Activated CD8-positive, alpha-beta memory T cell treated with anti-CD3 and anti-CD28 coated beads, Interleukin-2, amount 50 U/mL, for 24 hours (primary cell): ENCODE results near the gene BLNK.

Experiments used
- DNase-seq: peaks from one replicate; pipeline ENCODE4 v3.0.0-alpha.2; 2020; ENCODE audit errors: extremely low read depth

Gene BLNK

GRCh38 chr10:96261930-96262329 is 9.4 kb downstream of the BLNK start:
- DNase-seq, result no peak

GRCh38 chr10:96261132-96261531 is 10.2 kb downstream of the BLNK start:
- no peak for DNase-seq

- DNase-seq, result no peak
Observed at GRCh38 chr10:96260014-96260413, 11.4 kb downstream of the BLNK start.

DNA sequence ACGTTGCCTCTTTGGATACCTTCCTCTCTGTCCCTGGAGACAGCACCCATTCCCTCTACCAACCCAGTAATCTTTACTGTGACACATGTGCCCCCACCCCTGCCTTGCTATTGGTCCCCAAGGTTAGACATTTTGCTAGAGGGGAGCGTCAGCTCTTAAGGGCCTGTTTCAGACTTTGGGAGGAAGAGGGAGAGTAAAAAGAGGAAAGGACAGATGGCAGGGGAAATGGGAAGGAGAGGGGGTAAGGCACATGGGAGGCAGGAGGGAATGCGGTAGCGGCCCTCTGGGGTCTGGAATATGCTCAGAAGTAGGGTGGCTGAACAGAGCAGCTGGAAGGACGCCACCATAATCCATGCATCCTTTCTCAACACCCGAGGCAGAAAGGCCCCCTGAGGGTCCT is 12.2 kb downstream of the BLNK start:
- no peak for DNase-seq

GRCh38 chr10:96257944-96258343 is 13.4 kb downstream of the BLNK start:
- no peak for DNase-seq

DNA sequence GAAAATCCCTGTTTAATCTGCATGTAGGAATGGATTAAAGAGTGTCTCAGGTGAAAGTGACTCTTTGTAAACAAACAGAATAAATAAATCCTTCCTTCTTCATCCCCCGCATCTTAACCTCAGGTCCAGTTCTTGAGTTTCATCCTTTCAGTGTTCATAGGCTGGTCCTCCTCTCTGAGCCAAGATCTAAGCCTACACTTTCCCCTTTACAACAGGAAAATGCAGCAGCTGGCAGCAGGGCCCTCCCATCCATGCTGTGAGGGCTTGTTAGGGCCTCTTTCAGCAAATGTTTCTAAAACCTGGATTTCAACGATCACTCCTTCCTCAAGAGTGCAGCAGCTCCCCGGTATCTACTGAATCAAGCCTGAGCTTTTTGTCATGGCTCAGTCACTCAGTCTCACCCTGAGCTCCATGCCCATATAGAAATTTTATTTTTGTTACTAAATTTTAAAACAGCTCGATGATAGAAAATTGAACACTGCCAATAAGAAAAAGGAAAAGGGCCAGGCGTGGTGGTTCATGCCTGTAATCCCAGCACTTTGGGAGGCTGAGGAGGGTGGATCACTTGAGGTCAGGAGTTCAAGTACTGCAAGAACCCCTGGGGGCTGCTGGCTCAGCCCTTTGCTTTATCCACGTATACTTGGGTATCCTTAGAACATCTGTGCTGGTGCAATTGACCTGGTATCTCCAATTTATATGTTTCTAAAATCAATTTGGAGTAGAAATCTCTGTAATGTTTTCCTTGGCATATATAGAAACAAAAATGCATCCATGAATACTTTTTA is 15.6 kb downstream of the BLNK start:
- DNase-seq, result no peak

DNA sequence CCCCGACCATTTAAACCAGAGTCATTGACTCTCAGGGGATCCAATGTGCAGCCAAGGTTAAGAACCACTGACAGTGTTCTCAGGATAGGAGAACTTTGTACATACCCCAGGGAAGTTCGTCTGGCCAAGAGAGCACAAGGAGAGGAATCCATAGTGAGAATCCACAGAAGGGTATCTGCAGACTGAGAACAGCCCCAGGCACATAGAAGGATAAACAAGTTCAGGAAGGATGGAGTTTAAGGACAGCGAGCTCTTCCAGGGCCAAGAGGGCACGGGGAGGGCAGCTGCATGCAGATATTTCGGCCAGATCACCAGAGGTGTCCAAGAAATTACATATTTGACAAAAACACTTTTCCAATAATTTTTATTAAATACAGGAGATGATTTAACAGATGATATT is 16.4 kb downstream of the BLNK start:
- no peak for DNase-seq

GRCh38 chr10:96252730-96253129 is 18.6 kb downstream of the BLNK start:
- no peak for DNase-seq

- DNase-seq, result no peak
Observed at GRCh38 chr10:96250349-96250748, 21.0 kb downstream of the BLNK start.

- no peak for DNase-seq
Observed at GRCh38 chr10:96249264-96249663, 22.1 kb downstream of the BLNK start.

GRCh38 chr10:96244354-96244753 is 27.0 kb downstream of the BLNK start:
- no peak for DNase-seq

- no peak for DNase-seq
Observed at GRCh38 chr10:96243296-96243695, 28.1 kb downstream of the BLNK start.

DNA sequence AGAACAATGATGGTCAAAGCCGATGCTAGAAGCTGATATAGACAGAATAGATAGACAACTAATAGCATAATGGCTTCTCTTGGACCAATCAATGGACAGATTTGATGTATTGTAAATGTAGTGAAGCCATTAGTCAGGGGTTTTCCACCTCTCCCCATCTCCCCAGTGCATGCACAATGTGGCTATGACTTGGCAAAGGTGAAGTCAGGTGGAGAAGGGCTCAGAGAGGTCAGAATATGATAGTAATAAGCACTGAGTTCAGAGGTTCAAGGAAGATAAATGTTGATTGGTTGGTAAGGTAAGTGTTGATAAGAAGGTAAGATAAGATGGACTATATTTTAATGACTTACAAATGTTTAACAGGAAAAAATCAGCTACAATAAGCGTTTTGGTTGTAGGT is 28.5 kb downstream of the BLNK start:
- no peak for DNase-seq

GRCh38 chr10:96238646-96239623 is 32.4 kb downstream of the BLNK start:
- DNase-seq, result no peak

DNA sequence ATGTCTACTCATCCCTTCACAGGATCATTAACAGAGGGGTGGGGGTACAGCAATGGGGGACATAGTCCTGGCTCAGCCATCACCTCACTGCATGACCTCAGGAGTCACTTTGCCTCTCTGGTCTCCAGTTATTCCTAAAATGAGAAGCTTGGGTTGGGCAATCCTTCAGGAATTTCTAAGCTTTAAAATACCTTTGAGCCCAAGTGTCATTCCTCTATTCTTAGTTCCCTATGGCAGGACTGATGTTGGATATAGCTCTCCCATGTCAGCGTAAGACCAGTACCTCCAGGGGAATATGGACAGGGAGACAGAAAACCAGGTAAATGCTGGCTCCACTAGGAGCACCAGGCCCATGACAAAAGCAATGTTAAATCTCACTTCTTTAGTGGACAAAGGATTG is 34.5 kb downstream of the BLNK start:
- DNase-seq, result no peak

DNA sequence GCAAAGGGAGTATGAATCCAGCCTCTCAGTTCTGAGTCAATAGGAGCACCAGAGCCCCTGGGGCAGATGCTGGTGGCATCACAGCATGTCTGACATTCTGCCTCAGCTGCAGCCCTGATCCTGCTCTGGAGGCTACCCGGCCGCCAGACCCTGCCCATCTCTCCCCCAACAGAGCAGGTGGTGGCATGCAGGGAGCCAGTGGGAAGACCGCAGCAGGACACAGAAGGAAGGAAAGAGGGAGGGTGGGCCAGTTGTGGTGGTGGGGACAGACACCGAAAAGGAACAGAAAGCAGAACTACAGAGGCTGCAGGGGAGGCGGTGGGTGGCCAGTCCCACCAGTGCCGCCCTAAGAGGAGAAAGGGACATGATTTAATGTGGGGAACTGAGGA is 35.3 kb downstream of the BLNK start:
- no peak for DNase-seq

DNA sequence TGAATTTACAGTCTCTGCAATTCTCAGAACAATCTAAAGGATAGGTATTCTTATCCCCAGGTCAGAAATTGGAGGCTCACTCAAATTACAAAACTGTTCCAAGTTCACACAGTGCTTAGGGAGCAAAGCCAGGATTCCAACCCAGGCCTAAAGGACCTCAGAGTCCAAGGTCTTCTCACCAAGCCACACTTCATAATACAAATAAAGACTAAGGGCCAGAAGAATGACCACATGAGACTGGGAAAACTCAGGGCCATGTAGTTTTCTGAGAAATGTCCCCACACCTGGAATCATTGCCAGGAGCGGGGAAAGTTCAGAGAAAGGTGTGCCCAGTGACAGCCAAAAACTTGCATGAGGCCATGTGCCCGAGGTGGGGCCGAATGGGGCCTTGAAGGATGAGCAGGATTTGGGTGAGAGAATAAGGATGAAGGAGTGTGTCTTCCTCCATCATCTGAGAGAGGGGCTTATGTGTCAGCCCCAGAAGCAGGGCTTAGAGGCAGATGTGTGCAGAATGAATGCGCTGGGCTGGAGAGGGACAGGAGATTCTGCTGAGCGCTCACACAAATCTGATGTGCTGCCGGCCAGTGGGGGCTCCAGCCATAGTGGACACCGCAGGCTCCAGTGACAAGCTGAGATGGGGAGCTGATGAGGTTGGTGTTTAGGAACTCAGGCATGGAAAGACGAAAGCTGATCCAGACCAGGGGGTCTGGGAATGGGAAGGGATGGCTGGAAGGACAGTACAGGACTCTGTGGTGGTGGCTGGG is 35.9 kb downstream of the BLNK start:
- no peak for DNase-seq

GRCh38 chr10:96233959-96234358 is 37.4 kb downstream of the BLNK start:
- DNase-seq, result no peak

GRCh38 chr10:96230527-96230926 is 40.8 kb downstream of the BLNK start:
- DNase-seq, result no peak

- peak; percentile 2 for DNase-seq
Observed at GRCh38 chr10:96229568-96230030, 41.8 kb downstream of the BLNK start.

DNA sequence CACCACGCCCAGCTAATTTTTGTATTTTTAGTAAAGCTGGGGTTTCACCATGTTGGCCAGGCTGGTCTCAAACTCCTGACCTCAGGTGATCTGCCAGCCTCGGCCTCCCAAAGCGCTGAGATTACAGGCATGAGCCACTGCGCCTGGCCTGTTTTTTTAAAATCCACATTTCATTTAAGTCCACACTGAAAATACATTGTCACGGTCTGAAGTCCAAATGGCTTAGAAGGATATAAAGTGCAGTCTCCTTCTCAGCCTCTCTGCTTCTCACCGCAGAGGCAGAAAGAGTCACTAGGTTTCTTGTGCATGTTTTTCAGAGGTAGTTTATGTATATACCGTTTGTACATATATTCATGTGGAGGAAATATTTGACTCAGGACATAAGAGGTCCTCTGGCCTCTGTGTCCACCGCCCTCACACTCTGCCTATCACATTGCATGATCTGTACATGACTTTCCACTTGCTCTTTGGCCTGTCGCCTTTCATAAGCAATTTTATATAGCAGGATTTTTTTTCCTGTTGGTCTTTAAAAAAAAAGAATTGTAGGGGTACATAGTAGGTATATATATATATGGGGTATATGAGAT is 42.9 kb downstream of the BLNK start:
- no peak for DNase-seq

GRCh38 chr10:96227206-96227605 is 44.2 kb downstream of the BLNK start:
- DNase-seq, result no peak
